HG03108 (cell line): ENCODE data around the gene ACAN.

ENCODE experiments used
- ATAC-seq: cut with Tn5 transposase; IDR thresholded peaks from one replicate; pipeline ENCODE4 v1.9.1; 2021; ENCODE audit warnings: moderate library complexity; ENCODE audit not compliant: unreplicated experiment

ACAN gene

GRCh38 chr15:88874684-88875083 lies 71.4 kb downstream of the ACAN start:
- no peak for ATAC-seq

- no peak for ATAC-seq
Measured at GRCh38 chr15:88876573-88876972, 73.3 kb downstream of the ACAN start.

- ATAC-seq = no peak
Measured at GRCh38 chr15:88877415-88877814, 74.2 kb downstream of the ACAN start.

GRCh38 chr15:88877906-88878305 lies 74.7 kb downstream of the ACAN start:
- ATAC-seq = no peak

- ATAC-seq = no peak
Measured at GRCh38 chr15:88878720-88879184, 75.5 kb downstream of the ACAN start.

- no peak for ATAC-seq
Measured at GRCh38 chr15:88880944-88881740, 77.9 kb downstream of the ACAN start.

GRCh38 chr15:88881775-88882174 lies 78.5 kb downstream of the ACAN start:
- no peak for ATAC-seq

GRCh38 chr15:88882785-88883184 lies 79.5 kb downstream of the ACAN start:
- no peak for ATAC-seq

- no peak for ATAC-seq
Measured at GRCh38 chr15:88887068-88887580, 83.9 kb downstream of the ACAN start.

GRCh38 chr15:88888719-88889118 lies 85.5 kb downstream of the ACAN start:
- no peak for ATAC-seq

GRCh38 chr15:88890495-88890894 lies 87.3 kb downstream of the ACAN start:
- ATAC-seq = no peak

- no peak for ATAC-seq
Measured at GRCh38 chr15:88891540-88892254, 88.5 kb downstream of the ACAN start.

- no peak for ATAC-seq
Measured at GRCh38 chr15:88894348-88894818, 91.1 kb downstream of the ACAN start.

- ATAC-seq = no peak
Measured at GRCh38 chr15:88894819-88895767, 91.9 kb downstream of the ACAN start, which contains the start of gene HAPLN3. HAPLN3 (minus strand) TSS chr15:88895544; CDS start chr15:88887298, 8,246 bp downstream.

GRCh38 chr15:88896333-88897033 lies 93.2 kb downstream of the ACAN start:
- ATAC-seq = no peak

GRCh38 chr15:88897142-88897455 lies 93.9 kb downstream of the ACAN start:
- ATAC-seq = no peak

GRCh38 chr15:88897456-88898194 lies 94.4 kb downstream of the ACAN start:
- ATAC-seq = peak; percentile 46

- no peak for ATAC-seq
Measured at GRCh38 chr15:88898736-88899135, 95.5 kb downstream of the ACAN start.

- ATAC-seq = no peak
Measured at GRCh38 chr15:88899251-88899650, 96.0 kb downstream of the ACAN start.
